Central memory CD8-positive, alpha-beta T cell (primary cell): ENCODE results near the gene DNMBP.
A peak's percentile ranks its signal among the peaks of the same experiment; 100 is the strongest.
"Not testable (repeated sequence)": the region's sequence is repeated elsewhere in the genome, so short reads cannot be mapped to it uniquely, and the experiment has no call there.

Experiments
- ATAC-seq: fragments of 150-1000 bp; cut with Tn5 transposase; replicated peaks from 2 replicates; pipeline ENCODE4 v1.10.0; 2022; ENCODE audit warnings: mild to moderate bottlenecking, moderate FRiP score, moderate number of reproducible peaks; ENCODE audit not compliant: poor library complexity, severe bottlenecking; ENCODE audit errors: extremely low read depth
- DNase-seq, 2 donors: peaks; one replicate each; pipeline ENCODE4 v3.0.0; 2021; ENCODE audit warnings: low spot score in 2 of 2
- H3K27ac Mint-ChIP-seq: one replicate; pipeline ENCODE4 v1.8.0; 2022; ENCODE audit warnings: low read depth, mild to moderate bottlenecking, moderate library complexity, mixed read lengths
- H3K27me3 Mint-ChIP-seq: one replicate; pipeline ENCODE4 v1.8.0; 2022; ENCODE audit warnings: mixed read lengths
- H3K36me3 Mint-ChIP-seq: one replicate; pipeline ENCODE4 v1.8.0; 2022; ENCODE audit warnings: mild to moderate bottlenecking, moderate library complexity, mixed read lengths; ENCODE audit not compliant: insufficient read depth
- H3K4me1 Mint-ChIP-seq: one replicate; pipeline ENCODE4 v1.8.0; 2022; ENCODE audit warnings: mixed read lengths
- H3K4me3 Mint-ChIP-seq: one replicate; pipeline ENCODE4 v1.8.0; 2022; ENCODE audit warnings: mild to moderate bottlenecking, moderate library complexity, mixed read lengths
- H3K9me3 Mint-ChIP-seq: one replicate; pipeline ENCODE4 v1.8.0; 2022; ENCODE audit warnings: mixed read lengths

Gene DNMBP

DNA sequence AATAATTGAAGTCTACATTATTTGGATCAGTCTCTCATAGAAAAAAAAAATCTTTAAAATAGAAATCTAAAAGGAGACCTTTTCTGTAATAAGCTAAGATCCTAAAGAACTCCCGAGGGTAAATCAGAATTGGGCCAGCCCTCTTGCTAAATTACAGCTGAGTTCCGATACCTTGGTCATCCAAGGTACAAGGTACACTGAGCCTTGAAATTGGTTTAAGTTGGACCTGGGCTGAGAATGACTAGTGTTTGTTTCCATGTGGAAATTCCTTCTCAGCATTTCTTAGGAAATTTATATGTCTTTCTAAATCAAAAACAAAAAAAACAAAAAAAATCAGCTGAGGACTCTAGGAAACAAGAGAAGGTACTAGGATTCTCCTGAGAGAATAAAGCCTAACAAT lies 64.9 kb downstream of the DNMBP start:
- Mint-ChIP-seq H3K36me3 (no peaks in the 10 kb centered on the region), H3K4me3 (no peak overlapping the region), H3K27me3 (no peaks in the 10 kb centered on the region), H3K4me1 (peaks cover 5% of the 10 kb centered on the region), H3K27ac (no peak overlapping the region), H3K9me3 (no peaks in the 10 kb centered on the region)
- DNase-seq (no peak), ATAC-seq (no peak)

GRCh38 chr10:99943908-99944307 lies 65.8 kb downstream of the DNMBP start:
- peaks cover 5% of the 10 kb centered on the region for H3K4me1 Mint-ChIP-seq
- DNase-seq (no peak), ATAC-seq (no peak)
- H3K9me3 Mint-ChIP-seq = no peaks in the 10 kb centered on the region
- no peaks in the 10 kb centered on the region for H3K27me3 Mint-ChIP-seq
- no peak overlapping the region for H3K27ac Mint-ChIP-seq
- H3K36me3 Mint-ChIP-seq = no peaks in the 10 kb centered on the region
- no peak overlapping the region for H3K4me3 Mint-ChIP-seq

- ATAC-seq (no peak), DNase-seq (no peak)
- H3K27me3 Mint-ChIP-seq = no peaks in the 10 kb centered on the region
- no peaks in the 10 kb centered on the region for H3K9me3 Mint-ChIP-seq
- no peak overlapping the region for H3K4me3 Mint-ChIP-seq
- peak overlapping the region; percentile 5 for H3K27ac Mint-ChIP-seq
- H3K4me1 Mint-ChIP-seq = peaks cover 10% of the 10 kb centered on the region
- no peaks in the 10 kb centered on the region for H3K36me3 Mint-ChIP-seq
Observed at GRCh38 chr10:99941942-99942820, 67.6 kb downstream of the DNMBP start.

DNA sequence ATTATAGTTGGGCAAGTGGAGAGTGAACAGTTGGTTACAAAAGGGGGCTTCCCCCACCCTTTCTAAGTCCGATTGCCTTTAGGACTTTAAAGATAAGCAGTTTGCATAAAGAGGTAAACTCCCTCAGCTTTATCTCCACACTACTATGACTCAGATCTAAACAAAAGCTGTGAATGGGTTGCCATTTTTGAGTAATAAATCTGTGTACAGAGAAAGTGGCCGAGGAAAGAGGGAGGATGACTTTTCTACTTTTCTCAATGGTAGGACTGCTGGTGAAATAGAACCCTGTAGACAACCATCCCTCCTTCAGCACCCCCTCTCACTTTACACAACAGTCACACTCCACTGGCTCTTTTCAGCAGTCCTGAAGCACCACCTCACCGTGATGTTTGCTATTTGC lies 71.2 kb downstream of the DNMBP start:
- H3K36me3 Mint-ChIP-seq = no peaks in the 10 kb centered on the region
- no peak overlapping the region for H3K27ac Mint-ChIP-seq
- ATAC-seq (no peak), DNase-seq (no peak)
- no peak overlapping the region for H3K4me3 Mint-ChIP-seq
- no peaks in the 10 kb centered on the region for H3K27me3 Mint-ChIP-seq
- peaks cover 5% of the 10 kb centered on the region for H3K4me1 Mint-ChIP-seq
- no peaks in the 10 kb centered on the region for H3K9me3 Mint-ChIP-seq

DNA sequence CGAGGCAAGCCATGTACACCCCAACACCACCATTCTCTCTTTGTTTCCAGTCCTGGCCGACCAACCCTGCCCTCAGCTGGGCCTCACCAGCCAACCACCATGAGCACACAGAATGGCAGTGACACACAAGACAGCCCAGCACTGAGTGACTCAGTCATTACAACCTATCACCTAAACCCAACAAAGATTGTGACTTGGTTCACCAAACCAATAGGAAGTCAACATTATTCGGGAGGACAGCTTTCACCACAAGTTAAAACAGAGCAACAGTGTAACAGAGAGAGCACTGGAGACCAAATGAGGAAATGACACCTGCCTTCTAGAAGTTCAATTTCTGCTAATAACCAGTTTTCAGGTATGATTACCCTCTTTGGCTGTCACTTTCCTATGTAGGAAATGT lies 72.1 kb downstream of the DNMBP start:
- no peak overlapping the region for H3K27ac Mint-ChIP-seq
- no peaks in the 10 kb centered on the region for H3K36me3 Mint-ChIP-seq
- no peaks in the 10 kb centered on the region for H3K27me3 Mint-ChIP-seq
- H3K4me3 Mint-ChIP-seq = no peak overlapping the region
- no peaks in the 10 kb centered on the region for H3K9me3 Mint-ChIP-seq
- H3K4me1 Mint-ChIP-seq = peaks cover 5% of the 10 kb centered on the region
- DNase-seq (no peak), ATAC-seq (no peak)

DNA sequence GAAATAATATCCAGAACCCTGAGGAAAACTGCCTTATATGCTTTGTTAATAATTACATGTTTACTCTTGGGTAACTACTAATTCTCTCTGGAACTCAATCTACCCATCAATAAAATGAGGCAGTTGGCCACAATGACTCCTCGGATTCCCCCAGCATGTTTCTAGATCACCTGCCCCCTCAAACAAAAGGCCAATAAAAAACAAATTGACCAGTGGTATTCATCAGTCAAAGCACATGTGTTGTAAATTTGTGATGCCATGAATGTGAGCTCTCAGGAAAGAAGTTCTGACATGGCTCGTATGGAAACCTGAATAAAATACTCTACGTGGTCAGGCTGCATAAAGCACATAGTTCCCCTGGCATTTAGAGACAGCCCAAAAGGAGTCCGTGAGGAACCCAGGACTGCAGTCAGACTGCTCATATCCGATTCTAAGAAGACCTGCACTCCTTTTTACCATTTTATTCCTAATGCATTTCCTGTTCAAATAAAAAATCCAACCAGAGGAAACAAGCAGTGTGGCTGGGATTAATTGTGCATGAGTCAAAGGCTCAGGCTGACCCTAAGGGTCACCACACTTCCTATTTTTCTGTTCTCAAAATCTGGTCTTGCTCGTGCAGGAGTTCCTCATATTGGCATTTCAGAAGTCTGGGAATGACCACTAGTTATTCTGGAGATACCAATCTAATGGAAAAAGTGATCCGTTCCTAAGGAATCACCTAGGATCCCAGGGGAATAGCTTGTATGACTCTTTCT lies 77.4 kb downstream of the DNMBP start:
- ATAC-seq, H3K27me3 Mint-ChIP-seq, DNase-seq, H3K27ac Mint-ChIP-seq, H3K4me1 Mint-ChIP-seq, H3K4me3 Mint-ChIP-seq, H3K36me3 Mint-ChIP-seq, H3K9me3 Mint-ChIP-seq: not testable (repeated sequence)

GRCh38 chr10:99930731-99931550 lies 78.8 kb downstream of the DNMBP start:
- Mint-ChIP-seq H3K27me3 (no peaks in the 10 kb centered on the region), H3K27ac (no peak overlapping the region), H3K9me3 (no peaks in the 10 kb centered on the region), H3K36me3 (peaks cover 1% of the 10 kb centered on the region), H3K4me3 (no peak overlapping the region), H3K4me1 (no peaks in the 10 kb centered on the region)
- DNase-seq = no peak
- ATAC-seq = no peak

- Mint-ChIP-seq H3K4me3 (no peak overlapping the region), H3K27ac (no peak overlapping the region), H3K4me1 (no peaks in the 10 kb centered on the region), H3K27me3 (no peaks in the 10 kb centered on the region), H3K9me3 (no peaks in the 10 kb centered on the region), H3K36me3 (peaks cover 1% of the 10 kb centered on the region)
- DNase-seq (no peak), ATAC-seq (no peak)
Observed at GRCh38 chr10:99929360-99929759, 80.4 kb downstream of the DNMBP start.

- H3K36me3 Mint-ChIP-seq = peaks cover 1% of the 10 kb centered on the region
- H3K4me3 Mint-ChIP-seq = no peak overlapping the region
- no peaks in the 10 kb centered on the region for H3K9me3 Mint-ChIP-seq
- H3K4me1 Mint-ChIP-seq = peaks cover 4% of the 10 kb centered on the region
- ATAC-seq (no peak), DNase-seq (no peak)
- no peaks in the 10 kb centered on the region for H3K27me3 Mint-ChIP-seq
- no peak overlapping the region for H3K27ac Mint-ChIP-seq
Observed at GRCh38 chr10:99927721-99928280, 81.9 kb downstream of the DNMBP start.

DNA sequence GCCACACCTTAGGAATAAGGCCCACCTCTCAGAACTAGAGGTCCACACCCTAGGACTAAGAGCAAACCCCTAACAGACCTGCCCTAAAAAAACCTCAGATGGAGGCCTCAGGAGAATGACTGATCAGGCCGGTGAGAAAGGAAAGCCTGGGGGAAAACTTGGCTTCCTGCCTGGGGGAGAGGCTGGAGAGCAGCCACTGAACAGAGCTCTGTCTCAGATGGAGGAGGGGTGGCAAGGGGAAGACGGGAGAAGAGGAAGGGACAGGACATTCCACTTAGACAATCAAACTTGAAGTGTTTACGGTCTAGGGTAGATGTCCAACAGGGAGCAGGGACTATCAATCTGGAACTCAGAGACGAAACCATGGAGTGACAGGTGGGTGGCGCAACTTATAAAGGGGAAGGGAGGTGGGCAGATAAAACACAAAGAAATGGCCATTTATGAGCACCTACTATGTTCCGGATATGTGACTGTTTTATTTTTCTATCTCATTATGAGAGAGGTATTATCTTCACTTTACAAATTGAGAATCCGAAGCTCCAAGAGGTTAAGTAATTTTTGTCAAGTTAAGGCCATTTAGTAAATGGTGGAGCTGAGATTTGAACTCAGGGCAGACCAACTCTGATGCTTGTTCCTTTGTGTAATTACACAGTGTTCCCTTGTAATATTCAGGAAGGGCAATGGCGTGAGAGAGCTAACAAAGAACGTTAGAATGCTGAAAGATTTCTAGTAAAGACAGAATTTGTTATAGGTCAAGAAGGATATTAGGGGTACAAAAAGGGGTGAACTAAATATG lies 82.6 kb downstream of the DNMBP start:
- no peak for DNase-seq
- Mint-ChIP-seq H3K4me3 (no peak overlapping the region), H3K4me1 (peaks cover 4% of the 10 kb centered on the region), H3K9me3 (no peaks in the 10 kb centered on the region), H3K27ac (no peak overlapping the region), H3K27me3 (no peaks in the 10 kb centered on the region), H3K36me3 (peaks cover 1% of the 10 kb centered on the region)
- ATAC-seq = no peak

DNA sequence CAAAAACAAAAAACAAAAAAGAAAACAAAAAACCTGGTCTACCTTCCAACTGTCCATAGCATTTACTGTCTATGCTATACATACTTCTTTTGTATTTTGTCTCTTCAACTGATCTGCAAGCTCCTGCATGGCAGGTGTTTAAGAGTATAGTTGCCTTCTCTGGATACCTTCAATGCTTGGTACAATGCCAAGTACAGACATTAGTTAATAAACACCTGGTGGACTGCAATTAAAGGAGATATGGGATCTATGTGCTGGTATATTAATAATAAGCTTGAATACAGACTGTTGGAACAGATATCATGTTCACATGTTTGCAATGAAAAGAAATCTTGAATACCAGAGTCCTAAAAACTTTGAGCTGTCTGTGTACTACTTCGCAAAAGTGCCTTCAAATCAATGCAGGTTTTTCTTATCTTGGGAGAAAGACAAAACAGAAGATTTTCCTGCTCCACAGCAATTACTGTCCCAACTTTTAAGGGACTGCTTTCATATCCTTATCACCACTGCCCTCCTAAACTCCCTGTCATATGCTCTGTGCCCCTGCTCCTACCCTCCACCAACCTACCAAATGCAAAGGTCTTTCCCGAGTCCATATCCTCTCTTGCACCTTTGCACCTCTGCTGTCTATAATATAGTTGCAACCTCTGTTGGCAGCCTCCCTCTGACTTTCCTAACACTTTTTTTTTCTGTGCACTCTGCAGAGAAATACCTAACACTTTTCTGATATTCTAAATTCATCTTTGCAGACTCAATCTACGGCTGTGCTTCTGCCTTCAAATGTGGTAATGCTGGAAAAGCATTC lies 85.1 kb downstream of the DNMBP start:
- Mint-ChIP-seq H3K27ac (no peak overlapping the region), H3K4me1 (peaks cover 4% of the 10 kb centered on the region), H3K27me3 (no peaks in the 10 kb centered on the region), H3K36me3 (peaks cover 1% of the 10 kb centered on the region), H3K4me3 (no peak overlapping the region), H3K9me3 (no peaks in the 10 kb centered on the region)
- ATAC-seq = no peak
- no peak for DNase-seq
